Measurements from ENCODE around the gene AGBL2. TPM values are rescaled to one million over a fixed set of nuclear protein-coding genes. Genes with fewer than 3 reads are reported as not detected.
A peak's percentile ranks its signal among the peaks of the same experiment; 100 is the strongest.
"Not testable (repeated sequence)": the region's sequence is repeated elsewhere in the genome, so short reads cannot be mapped to it uniquely, and the experiment has no call there.

Gene AGBL2
- total and polyA plus RNA-seq, 8 donors: 0.51 to 4.3 (median 1.2) TPM

DNA sequence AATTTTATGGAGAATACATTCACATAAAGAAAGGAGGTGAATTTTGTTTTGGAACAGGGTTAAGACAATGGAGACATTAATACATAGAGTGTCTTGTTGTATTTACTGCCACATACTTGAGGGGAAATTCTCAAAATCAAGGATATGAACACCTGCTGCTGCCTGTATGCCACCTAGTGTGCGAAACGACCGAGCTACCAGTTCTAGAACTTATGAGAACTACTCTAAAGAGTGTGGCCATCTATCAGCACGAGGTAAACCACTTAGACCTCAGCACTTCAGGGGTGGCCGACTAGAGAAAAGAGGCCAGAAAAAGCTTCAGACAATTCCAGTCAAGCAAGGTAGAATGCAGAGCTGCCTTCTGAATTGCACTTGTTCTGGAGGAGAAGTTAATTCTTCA lies 1.5 kb upstream of the AGBL2 start:
- FAIRE-seq (no peak), ATAC-seq (no peak), DNase-seq (no peak)
- no peaks in the 10 kb centered on the region for H3K27me3 ChIP-seq
- H3K4me3 ChIP-seq: no peak overlapping the region
- intact Hi-C loops (cut with DNase I): no loop called here
- TF ChIP-seq CTCF (IDR thresholded peaks at IDR 0.05): no peak
- H3K27ac ChIP-seq: no peak overlapping the region
- H3K36me3 ChIP-seq: peaks cover 0 to 32% (median 21%) of the 10 kb centered on the region in 3 donors
- 66 to 67% methylated on average over 5 of the region's 5 CpGs for whole genome bisulfite sequencing, 2 donors
- no peaks in the 10 kb centered on the region for H3K4me1 ChIP-seq
- no peaks in the 10 kb centered on the region for H3K9me3 ChIP-seq

DNA sequence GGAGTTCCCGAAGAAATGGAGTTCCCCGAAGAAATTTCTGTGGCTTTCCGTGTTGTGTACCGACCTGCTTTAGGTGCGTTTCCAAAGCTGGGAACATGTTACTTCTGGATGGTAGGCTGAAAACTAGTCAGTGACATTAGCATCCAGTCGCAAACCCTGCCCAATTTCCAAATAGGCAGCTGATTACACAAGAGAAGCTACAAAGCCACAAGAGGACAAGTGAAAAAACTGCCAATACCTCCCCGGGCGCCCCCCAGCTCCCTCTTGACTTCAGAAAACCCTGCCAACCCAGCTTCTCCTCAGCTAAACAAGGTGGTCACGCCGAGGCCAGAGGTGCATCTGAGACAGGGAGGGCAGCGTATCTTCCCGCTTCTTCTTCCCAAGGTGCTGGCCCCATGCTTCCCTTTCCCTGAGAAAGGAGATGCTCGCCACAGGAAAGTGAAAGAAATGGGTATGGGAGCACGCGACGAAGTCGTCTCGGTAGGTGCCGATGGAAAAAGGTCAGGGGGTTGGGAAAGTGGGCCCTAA lies 551 bp downstream of the AGBL2 start:
- DNase-seq (peak in 2 of 6 donors; percentile 17 to 24), ATAC-seq (peak; percentile 51 to 65 (median 57)), FAIRE-seq (no peak)
- H3K36me3 ChIP-seq: peaks cover 0 to 23% (median 10%) of the 10 kb centered on the region in 3 donors
- H3K4me1 ChIP-seq: no peaks in the 10 kb centered on the region
- no peak for TF ChIP-seq CTCF (IDR thresholded peaks at IDR 0.05)
- peak overlapping the region; percentile 42 to 71 (median 62) for H3K27ac ChIP-seq
- 14 to 16% methylated on average over 19 of the region's 19 CpGs for WGBS, 2 donors
- intact Hi-C loops (cut with DNase I): no loop called here
- H3K9me3 ChIP-seq: no peaks in the 10 kb centered on the region
- H3K4me3 ChIP-seq: peak overlapping the region; percentile 68 to 95 (median 86)
- H3K27me3 ChIP-seq: no peaks in the 10 kb centered on the region

DNA sequence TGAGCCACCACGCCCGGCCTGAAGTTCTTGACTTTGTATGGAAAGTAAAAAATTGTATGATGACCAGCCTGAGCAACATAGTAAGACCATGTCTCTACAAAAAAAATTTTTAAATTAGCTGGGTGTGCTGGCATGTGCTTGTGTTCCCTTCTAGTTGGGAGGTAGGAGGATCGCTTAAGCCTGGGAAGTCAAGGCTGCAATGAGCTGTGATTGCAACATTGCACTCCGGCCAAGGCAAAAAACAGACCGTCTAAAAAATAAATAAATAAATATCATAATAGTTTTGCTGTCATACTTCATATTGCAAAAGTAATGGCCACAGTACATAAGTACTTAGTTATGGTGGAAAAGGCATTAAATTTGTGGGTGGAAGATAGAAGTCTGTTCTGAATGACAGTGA lies 3.4 kb downstream of the AGBL2 start:
- TF ChIP-seq CTCF (IDR thresholded peaks at IDR 0.05): no peak
- H3K27ac ChIP-seq: no peak overlapping the region
- H3K4me1 ChIP-seq: no peaks in the 10 kb centered on the region
- FAIRE-seq (no peak), DNase-seq (no peak), ATAC-seq (no peak)
- whole genome bisulfite sequencing, 2 donors: 80 to 90% methylated on average over 5 of the region's 5 CpGs
- H3K27me3 ChIP-seq: no peaks in the 10 kb centered on the region
- no peak overlapping the region for H3K4me3 ChIP-seq
- peaks cover 0 to 1% (median 0%) of the 10 kb centered on the region in 3 donors for H3K36me3 ChIP-seq
- intact Hi-C loops (cut with DNase I): no loop called here
- H3K9me3 ChIP-seq: no peaks in the 10 kb centered on the region

GRCh38 chr11:47711225-47711624 lies 3.9 kb downstream of the AGBL2 start:
- Histone ChIP-seq H3K36me3 (no peaks in the 10 kb centered on the region), H3K9me3 (no peaks in the 10 kb centered on the region), H3K4me1 (no peaks in the 10 kb centered on the region), H3K4me3 (no peak overlapping the region), H3K27ac (no peak overlapping the region), H3K27me3 (no peaks in the 10 kb centered on the region)
- DNase-seq (no peak), FAIRE-seq (no peak), ATAC-seq (no peak)
- intact Hi-C loops (cut with DNase I): no loop called here
- no peak for TF ChIP-seq CTCF (IDR thresholded peaks at IDR 0.05)
- WGBS, 2 donors: 53 to 61% methylated on average over 5 of the region's 5 CpGs

- FAIRE-seq; H3K27ac ChIP-seq; H3K36me3 ChIP-seq; H3K27me3 ChIP-seq; DNase-seq; ATAC-seq; H3K9me3 ChIP-seq; H3K4me1 ChIP-seq; intact Hi-C loops (cut with DNase I); H3K4me3 ChIP-seq: not testable (repeated sequence)
- 93 to 96% methylated on average over 5 of the region's 5 CpGs for WGBS, 2 donors
These were observed 7.8 kb downstream of the AGBL2 start for GRCh38 chr11:47707275-47707786.
